ENCODE results near the gene AK2.
A peak's percentile ranks its signal among the peaks of the same experiment; 100 is the strongest.
"Not testable (repeated sequence)": the region's sequence is repeated elsewhere in the genome, so short reads cannot be mapped to it uniquely, and the experiment has no call there.

AK2 gene

DNA sequence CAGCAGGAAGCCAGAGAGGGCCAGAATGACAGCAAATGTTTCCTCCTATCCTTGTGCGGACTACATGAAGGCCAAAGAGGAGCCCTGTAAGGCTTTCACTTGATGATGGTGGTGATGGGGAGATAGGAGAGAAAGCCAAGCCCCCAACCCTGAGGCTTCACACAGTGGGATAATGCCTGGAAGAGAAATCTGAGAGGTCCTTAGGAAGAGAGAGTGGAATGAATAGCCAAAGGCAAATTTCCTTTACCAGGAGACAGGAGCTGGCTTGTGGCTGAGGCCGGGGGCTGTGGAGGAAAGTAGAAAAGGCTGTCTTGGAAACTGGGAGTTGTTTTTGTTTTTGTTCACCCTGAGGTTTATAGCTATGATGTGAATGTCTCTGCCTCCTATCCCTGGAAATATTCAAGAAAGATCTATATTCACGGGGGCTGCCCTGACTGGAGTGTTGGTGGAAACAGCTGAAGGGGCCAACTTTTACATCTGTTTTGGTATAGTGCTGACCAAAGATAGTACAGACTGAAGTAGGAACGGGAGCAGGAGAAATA lies 59.1 kb downstream of the AK2 start:
- FAIRE-seq, result no peak
- no peak for DNase-seq (ENCODE audit: low spot score)

DNA sequence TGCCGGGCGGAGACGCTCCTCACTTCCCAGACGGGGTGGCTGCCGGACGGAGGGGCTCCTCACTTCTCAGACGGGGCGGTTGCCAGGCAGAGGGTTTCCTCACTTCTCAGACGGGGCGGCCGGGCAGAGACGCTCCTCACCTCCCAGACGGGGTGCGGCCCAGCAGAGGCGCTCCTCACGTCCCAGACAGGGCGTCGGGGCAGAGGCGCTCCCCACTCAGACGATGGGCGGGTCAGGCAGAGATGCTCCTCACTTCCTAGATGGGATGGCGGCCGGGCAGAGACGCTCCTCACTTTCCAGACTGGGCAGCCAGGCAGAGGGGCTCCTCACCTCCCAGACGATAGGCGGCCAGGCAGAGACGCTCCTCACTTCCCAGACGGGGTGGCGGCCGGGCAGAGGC lies 61.6 kb downstream of the AK2 start:
- not testable (repeated sequence) for FAIRE-seq; DNase-seq (ENCODE audit: low spot score)

DNA sequence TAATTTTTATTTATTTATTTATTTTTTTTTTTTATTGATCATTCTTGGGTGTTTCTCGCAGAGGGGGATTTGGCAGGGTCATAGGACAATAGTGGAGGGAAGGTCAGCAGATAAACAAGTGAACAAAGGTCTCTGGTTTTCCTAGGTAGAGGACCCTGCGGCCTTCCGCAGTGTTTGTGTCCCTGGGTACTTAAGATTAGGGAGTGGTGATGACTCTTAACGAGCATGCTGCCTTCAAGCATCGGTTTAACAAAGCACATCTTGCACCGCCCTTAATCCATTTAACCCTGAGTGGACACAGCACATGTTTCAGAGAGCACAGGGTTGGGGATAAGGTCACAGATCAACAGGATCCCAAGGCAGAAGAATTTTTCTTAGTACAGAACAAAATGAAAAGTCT lies 63.2 kb downstream of the AK2 start:
- DNase-seq (ENCODE audit: low spot score); FAIRE-seq: not testable (repeated sequence)

DNA sequence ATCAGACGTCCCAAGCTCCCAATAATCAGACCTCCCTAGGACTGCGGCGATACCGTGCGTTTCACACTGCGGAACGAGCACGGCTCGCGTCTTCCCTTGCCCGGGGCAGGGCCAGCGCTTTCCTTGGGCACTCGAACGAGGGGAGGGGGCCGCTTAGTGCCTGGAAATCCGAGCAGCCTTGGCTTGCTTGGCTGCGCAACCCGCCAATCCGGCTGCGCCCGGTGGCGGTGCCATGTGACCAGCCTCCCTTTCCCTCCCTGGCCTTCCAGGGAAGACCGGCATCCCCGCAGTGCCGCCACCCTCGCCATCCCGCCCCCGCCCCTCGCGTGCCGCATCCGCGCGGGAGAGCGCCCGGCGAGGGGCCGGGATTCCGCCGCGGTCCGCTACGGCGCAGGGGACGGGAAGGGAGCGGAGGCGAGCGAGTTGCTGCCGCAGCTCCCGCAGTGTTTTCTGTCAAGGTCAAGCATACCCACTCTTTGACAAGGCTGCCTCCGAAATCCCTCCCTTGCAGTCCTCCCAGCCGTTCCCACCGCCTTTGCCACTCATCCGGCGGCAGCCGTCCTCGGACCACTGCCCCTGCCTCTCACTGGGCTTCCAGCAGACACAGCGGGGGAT lies 63.8 kb downstream of the AK2 start:
- FAIRE-seq, result no peak
- no peak for DNase-seq (ENCODE audit: low spot score)

DNA sequence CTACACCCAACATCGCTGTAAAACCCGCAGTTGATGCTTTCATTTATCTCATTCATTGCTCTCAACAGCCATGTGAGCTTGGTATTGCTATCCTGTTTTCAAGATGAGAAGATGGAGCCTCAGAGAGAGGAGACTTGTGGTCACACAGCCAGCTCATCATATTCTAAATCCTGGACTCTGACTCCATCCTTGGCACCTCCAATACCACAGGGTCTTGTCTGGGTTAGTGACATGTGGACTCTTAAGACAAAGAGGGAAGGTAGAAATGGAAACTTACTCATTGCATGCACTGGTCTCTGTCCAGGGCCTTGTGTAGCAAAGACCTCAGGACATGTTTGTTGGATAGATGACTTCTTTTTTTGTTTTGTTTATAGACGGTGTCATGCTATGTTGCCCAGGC lies 65.1 kb downstream of the AK2 start:
- FAIRE-seq (no peak), DNase-seq (ENCODE audit: low spot score) (no peak)

DNA sequence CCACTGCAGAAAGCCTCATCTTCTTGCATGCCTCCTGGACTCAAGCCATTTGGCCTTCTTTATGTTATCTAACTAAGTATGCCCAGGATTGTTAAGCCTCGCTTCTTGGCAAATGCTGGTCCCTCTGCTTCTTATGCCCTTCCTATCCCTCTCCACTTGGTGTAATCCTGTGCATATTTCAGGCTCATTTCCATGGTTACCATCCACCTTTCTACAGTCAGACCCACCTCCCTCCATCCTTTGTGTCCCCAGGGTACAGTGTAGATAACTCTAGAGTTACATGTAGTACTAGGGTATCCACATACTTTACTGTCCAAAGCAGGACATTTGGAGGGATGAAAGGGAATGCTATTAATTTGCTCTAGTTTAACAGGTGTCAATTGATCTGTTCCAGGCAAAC lies 65.5 kb downstream of the AK2 start:
- no peak for DNase-seq (ENCODE audit: low spot score)
- FAIRE-seq, result no peak

DNA sequence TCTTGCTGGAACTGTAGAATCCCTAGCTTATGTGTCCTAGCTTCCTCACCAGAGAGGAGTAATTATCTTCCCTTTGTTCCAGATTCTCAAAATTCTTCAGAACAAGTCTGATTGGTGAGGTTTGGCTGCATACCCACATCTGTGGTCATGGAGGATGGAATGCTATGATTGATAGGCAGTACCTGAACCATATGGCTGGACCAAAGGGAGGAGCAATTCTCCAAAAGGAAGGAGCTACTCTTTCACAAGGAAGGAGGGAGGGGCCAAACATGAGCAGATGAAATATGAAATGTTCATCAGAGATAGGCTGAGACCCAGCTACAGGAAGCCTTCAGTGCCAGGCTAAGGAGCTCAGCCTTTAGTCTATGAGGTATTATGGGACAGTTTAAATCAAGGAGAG lies 67.1 kb downstream of the AK2 start:
- DNase-seq (ENCODE audit: low spot score), result no peak

DNA sequence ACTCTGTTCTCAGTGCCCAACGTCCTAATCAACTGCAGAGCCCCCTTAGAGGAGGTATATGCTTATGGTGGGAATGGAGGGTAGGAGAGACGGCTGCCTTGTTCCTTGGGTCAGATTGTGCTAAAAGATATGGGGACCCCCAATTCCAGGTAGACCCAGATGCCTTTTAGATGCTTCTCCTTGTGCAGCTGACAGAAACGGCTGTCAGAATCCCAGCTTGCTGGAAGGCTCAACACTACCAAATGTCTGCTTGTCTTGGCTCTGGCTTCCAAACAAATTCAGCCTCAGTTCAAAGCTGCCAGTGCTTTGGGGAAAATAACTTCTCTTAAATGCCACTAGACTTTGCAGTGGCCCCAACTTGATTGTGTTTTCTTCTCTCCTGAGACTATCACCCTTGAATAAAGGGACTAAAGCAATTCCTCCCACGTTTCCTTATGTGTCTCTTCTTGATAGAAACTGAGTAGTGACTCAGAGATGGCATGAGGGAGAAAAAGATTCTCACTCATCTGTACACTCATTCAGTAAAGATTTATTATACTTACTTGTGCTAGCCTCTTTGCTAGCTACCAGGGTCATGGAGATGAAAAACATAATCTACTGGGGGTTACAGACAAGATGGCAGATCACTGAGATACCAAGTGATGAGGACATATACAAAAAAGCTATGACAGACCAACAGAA lies 68.7 kb downstream of the AK2 start:
- FAIRE-seq (no peak), DNase-seq (ENCODE audit: low spot score) (no peak)

More for the DNA sequence above, 67.1 kb downstream of the AK2 start:
- no peak for FAIRE-seq

DNA sequence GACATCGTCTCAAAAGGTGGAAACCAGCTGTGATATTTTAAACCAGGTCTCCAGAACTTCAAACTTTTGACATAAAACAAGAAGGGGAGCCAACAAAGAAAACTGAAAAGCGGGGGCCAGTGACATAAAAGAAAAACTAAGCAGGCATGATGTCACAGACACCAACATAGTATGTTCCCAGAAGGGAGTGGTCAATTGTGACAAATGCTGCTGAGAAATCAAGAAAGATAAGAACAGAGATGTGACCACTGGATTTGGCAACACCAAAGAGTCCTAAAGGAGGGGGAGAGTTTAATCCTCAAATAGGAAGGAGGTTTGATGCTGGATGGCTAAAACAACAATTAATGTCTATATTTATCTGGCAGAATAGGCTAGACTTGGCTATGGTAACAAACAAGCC lies 69.8 kb downstream of the AK2 start:
- DNase-seq (ENCODE audit: low spot score) (no peak), FAIRE-seq (no peak)

DNA sequence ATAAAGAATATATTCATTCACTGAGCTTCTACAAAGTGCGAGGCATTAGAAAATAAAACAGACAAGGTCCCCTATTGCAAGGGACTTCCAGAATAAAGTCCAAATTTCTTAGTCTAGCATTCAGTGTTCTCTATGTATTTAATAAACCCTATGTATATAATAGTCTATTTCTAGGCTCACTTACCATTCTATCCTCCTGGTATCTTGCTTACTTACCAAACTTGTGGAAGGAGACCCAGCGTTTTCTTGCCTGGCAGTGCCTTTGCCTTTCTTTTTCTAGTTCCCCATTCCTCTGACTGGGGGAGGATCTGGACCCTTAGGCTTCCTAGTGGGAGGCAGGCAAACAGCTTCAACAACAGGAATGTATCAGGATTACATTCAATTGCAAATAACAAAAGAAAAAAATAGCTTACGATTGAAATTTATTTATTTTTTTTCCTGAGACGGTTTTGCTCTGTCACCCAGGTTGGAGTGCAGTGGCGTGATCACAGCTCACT lies 71.4 kb downstream of the AK2 start:
- DNase-seq (ENCODE audit: low spot score) (no peak), FAIRE-seq (no peak)

DNA sequence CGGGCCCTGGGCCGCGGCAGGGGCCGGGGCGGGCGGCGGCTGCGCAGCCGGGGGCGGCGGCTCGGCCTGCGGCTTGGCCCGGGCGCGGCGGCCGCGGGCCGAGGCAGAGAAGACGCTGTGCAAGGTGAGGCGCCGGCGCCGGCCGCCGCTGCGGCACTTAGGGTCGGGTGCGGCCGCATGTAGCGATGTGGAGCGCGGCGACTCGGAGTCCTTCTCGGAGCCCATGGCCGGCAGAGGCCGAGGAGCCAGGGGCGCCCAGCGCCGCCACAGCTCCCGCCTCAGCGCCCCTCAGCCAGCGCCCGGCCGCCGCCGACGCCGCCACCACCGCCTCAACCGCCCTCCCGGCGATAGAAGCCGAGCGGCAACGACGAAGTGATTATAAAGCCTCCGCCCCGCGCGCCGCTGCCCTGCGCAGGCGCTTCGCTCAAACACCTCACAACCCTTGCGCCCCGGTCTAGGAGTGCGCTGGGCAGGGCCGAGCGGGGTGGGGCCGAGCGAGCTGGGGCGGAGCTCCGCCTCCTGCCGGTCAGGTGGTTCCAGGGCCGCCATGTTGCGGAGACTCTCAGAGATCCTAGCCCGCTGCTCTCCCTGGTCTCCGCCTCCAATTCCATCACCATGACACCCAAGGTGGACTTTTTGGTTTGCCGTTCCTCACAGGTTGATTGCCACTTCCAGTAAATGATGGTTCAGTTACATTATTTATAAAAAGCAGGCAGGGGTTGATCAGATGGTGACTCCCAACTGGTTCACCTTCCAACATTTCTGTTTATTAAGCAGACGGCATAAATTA lies 72.0 kb downstream of the AK2 start, which contains the start of gene RNF19B:
TSS of gene RNF19B (minus strand) at position 349 of the 790 bp plus-strand sequence. CDS start at position 225, 124 bp downstream.
- DNase-seq (ENCODE audit: low spot score), result peak; percentile 88
- peak; percentile 38 for FAIRE-seq

DNA sequence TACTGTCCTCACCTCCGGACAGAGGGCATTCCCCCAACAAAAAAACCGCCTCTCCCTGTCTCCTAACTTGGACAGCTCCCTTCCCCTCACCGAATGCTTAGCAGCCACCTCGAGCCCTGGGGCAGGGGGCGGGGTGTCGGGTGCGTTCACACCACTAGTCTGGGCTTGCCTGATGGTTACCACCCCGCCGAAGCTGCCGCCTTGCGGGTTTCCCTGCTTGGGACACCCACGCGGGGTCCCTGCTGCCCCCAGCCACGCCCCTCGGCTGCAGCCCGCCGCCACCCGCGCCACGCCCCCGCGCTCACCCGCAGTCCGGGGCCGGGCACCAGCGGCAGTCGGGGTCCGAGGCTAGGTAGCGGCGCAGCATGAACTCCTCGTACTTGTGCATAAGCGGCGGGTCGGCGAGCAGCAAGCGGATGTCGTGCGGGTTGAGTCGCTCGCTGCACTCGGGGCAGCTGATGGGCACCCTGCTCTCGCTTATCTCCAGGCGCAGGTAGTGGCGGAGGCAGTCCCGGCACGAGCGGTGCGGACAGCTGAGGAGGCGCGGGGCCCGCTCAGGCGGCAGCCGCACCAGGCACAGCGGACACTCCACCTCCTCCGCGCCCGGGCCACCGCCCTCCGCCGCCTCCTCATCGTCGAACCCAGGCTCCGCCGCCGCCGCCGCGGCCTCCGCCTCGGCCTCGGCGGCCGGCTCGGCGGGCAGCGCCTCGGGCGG lies 72.8 kb downstream of the AK2 start:
- FAIRE-seq, result no peak
- no peak for DNase-seq (ENCODE audit: low spot score)

DNA sequence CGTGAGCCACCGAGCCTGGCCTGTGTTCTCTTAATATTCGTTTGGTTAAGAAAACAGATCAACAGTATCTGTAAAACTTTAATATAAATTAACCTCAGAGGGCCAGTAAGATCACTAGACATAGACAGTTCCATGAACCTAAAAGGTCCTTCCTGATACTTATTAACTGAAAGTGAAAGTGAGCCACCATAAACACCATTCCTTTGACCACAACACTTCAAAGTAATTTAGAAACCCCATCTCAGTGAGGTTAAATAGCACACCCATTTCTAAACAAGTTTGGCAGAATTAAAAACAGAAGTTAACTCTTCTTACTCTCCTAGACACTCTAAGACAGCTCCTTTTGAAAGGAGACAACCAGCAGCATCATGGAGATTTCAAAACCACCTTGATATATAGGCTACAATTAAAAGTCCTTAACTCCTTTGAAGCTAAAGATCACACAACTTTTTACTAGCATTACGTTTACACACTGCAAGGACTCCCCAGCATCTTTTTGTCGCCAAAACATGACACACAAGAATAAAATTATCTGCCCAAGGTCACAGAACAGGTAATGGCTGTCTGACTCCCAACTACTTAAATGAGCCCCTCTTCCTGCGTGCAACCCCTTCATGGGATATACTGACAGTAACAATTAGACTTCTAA lies 74.3 kb downstream of the AK2 start:
- peak; percentile 26 for DNase-seq (ENCODE audit: low spot score)
- peak; percentile 70 for FAIRE-seq

DNA sequence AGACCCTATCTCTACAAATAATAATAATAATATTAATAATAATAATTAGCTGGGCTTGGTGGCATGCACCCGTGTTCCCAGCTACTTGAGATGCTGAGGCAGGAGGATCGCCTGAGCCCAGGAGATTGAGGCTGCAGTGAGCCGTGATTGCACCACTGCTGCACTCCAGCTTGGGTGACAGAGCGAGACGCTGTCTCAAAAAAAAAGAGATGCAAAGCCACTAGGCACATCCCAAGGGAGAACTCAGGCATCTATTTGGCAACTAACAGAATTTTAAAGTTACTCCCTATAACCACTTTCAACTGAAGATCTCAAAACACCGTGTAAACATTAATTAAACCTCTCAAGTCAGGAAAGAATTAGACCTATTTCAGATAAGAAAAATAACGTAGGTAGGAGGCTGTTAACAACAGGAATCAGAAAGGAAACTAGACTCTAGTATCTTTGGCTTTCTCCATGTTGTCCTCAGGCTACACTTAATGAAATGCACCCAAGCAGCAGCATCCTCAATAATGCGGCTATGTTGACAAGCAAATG lies 75.8 kb downstream of the AK2 start:
- FAIRE-seq (no peak), DNase-seq (ENCODE audit: low spot score) (no peak)

DNA sequence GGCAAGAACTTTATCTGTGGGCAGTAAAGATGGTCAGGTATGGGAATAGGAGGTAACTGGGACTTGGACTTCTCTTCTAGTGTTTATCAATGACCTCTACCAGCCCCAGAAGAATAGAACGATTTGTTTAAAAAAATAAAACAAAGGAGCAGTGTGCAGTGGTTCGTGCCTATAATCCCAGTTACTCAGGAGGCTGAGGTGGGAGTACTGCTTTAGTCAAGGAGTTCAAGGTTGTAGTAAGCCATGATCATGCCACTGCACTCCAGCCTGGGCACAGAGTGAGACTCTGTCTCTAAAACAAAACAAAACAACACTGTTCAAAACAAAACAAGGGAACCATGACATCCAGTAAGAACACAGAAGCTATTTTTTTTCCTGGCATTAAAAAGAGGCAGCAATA lies 76.3 kb downstream of the AK2 start:
- FAIRE-seq (no peak), DNase-seq (ENCODE audit: low spot score) (no peak)

DNA sequence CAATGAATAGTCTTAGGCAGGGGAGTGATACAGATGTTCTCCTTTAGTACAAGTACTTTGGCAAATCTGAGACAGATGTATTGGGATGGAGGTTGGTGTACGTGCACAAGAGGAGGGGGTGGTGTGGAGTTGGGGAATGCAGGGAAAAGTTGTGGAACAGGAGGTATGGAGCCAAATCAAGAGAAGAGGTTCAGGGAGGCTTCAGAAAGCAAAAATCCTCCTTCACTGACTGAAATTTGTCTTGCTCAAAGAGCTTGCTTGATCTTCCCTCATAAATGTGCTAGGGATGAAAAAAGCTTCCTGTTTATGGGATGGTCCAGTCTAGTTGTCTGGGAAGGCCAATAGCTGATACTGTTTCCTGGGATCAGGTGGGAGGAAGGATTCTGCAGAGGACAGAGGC lies 77.9 kb downstream of the AK2 start:
- FAIRE-seq (no peak), DNase-seq (ENCODE audit: low spot score) (no peak)
